Fibroblast of the aortic adventitia (primary cell): ENCODE results near the gene ARL13A. TPM values are rescaled to one million over a fixed set of nuclear protein-coding genes. Genes with fewer than 3 reads are reported as not detected.
"Not testable (repeated sequence)": the region's sequence is repeated elsewhere in the genome, so short reads cannot be mapped to it uniquely, and the experiment has no call there.

Experiments
- DNase-seq: peaks from one replicate; pipeline ENCODE4 v3.0.0-alpha.2; 2010; ENCODE audit warnings: low read depth
- H3K4me3 ChIP-seq: 2 replicates; pipeline ENCODE4 v1.5.1; 2011; ENCODE audit warnings: low read depth, mild to moderate bottlenecking, control low read depth, low read length, moderate library complexity
- CTCF ChIP-seq: IDR thresholded peaks from 2 replicates; pipeline ENCODE4 v1.5.1; 2011; ENCODE audit warnings: mild to moderate bottlenecking, low read length, control low read depth, inconsistent platforms; ENCODE audit not compliant: insufficient read depth
- total RNA-seq: library from RNA; depleted of rRNA; stranded (reverse); fragments of >200 nt; gene quantifications from 2 replicates; pipeline ENCODE4 v1.2.3, GENCODE V29; 2012; ENCODE audit warnings: low replicate concordance

ARL13A gene
- total RNA-seq, 1 donor: not detected

GRCh38 chrX:100969936-100970335 lies 428 bp downstream of the ARL13A start:
- DNase-seq: no peak
- H3K4me3 ChIP-seq: no peak overlapping the region
- no peak for TF ChIP-seq CTCF

- peak; percentile 68 for DNase-seq
- no peak for TF ChIP-seq CTCF
- no peak overlapping the region for H3K4me3 ChIP-seq
Observed at GRCh38 chrX:100973411-100973810, 3.9 kb downstream of the ARL13A start.

GRCh38 chrX:100975212-100975611 lies 5.7 kb downstream of the ARL13A start:
- no peak overlapping the region for H3K4me3 ChIP-seq
- DNase-seq: peak; percentile 22
- TF ChIP-seq CTCF: no peak

- no peak for DNase-seq
- H3K4me3 ChIP-seq: no peak overlapping the region
- no peak for TF ChIP-seq CTCF
Observed at GRCh38 chrX:100976211-100976610, 6.7 kb downstream of the ARL13A start.

- H3K4me3 ChIP-seq: no peak overlapping the region
- TF ChIP-seq CTCF: no peak
- DNase-seq: no peak
Observed at GRCh38 chrX:100979881-100980607, 10.5 kb downstream of the ARL13A start.

GRCh38 chrX:100980608-100981497 lies 11.3 kb downstream of the ARL13A start:
- DNase-seq: peak; percentile 54
- TF ChIP-seq CTCF: no peak

GRCh38 chrX:100981498-100981845 lies 12.0 kb downstream of the ARL13A start:
- not testable (repeated sequence) for H3K4me3 ChIP-seq, DNase-seq

More at GRCh38 chrX:100980608-100981497, 11.3 kb downstream of the ARL13A start:
- no peak overlapping the region for H3K4me3 ChIP-seq
